Neural cell (in vitro differentiated cells): ENCODE data around the gene KCNAB1. TPM values are rescaled to one million over a fixed set of nuclear protein-coding genes. Genes with fewer than 3 reads are reported as not detected.

ENCODE experiments used
- H2AFZ ChIP-seq: fragments of 200-600, 300-800 bp; sonication (generic), shearing (Covaris generic); 2 replicates; pipeline ENCODE4 v1.6.0; 2014; ENCODE audit warnings: low read depth, mild to moderate bottlenecking, antibody characterized with exemption, low read length, moderate library complexity
- H3F3A ChIP-seq: fragments of 200-600 bp; shearing (Covaris generic); 2 replicates; pipeline ENCODE4 v1.6.1; 2016; ENCODE audit warnings: mild to moderate bottlenecking, moderate library complexity, mixed read lengths, antibody characterized with exemption, low read length; ENCODE audit not compliant: insufficient read depth, poor library complexity, severe bottlenecking
- H3K27ac ChIP-seq: fragments of 200-600, 300-800 bp; sonication (generic), shearing (Covaris generic); 2 replicates; pipeline ENCODE4 v1.5.1; 2014; ENCODE audit warnings: mild to moderate bottlenecking, low read length, moderate library complexity
- H3K27me3 ChIP-seq: fragments of 300-800, 200-600 bp; sonication (generic), shearing (Covaris generic); 2 replicates; pipeline ENCODE4 v1.6.0; 2014; ENCODE audit warnings: mild to moderate bottlenecking, low read depth, low read length, moderate library complexity; ENCODE audit not compliant: insufficient read depth
- H3K36me3 ChIP-seq: fragments of 300-800, 200-600 bp; sonication (generic), shearing (Covaris generic); 2 replicates; pipeline ENCODE4 v1.5.1; 2014; ENCODE audit warnings: mild to moderate bottlenecking, antibody characterized with exemption, low read length, moderate library complexity; ENCODE audit not compliant: insufficient read depth
- H3K4me2 ChIP-seq: fragments of 300-800, 200-600 bp; sonication (generic), shearing (Covaris generic); 2 replicates; pipeline ENCODE4 v1.6.0; 2014; ENCODE audit warnings: mild to moderate bottlenecking, low read length
- H3K4me3 ChIP-seq: fragments of 300-800, 200-600 bp; sonication (generic), shearing (Covaris generic); 2 replicates; pipeline ENCODE4 v1.5.1; 2014; ENCODE audit warnings: mild to moderate bottlenecking, low read length, moderate library complexity
- H3K79me2 ChIP-seq: fragments of 200-600 bp; shearing (Covaris generic); replicated peaks from 2 replicates; pipeline ENCODE4 v1.6.0; 2014; ENCODE audit warnings: mild to moderate bottlenecking, low read length, moderate library complexity; ENCODE audit not compliant: insufficient read depth
- H3K9ac ChIP-seq: fragments of 300-800, 200-600 bp; sonication (generic), shearing (Covaris generic); 2 replicates; pipeline ENCODE4 v1.6.1; 2016; ENCODE audit warnings: mild to moderate bottlenecking, low read length, mixed read lengths
- H3K9me2 ChIP-seq: fragments of 200-600 bp; shearing (Covaris generic); 2 replicates; pipeline ENCODE4 v1.6.1; 2016; ENCODE audit warnings: mild to moderate bottlenecking, low read length, mixed read lengths; ENCODE audit not compliant: insufficient read depth
- H3K9me3 ChIP-seq: fragments of 200-600, 300-800 bp; sonication (generic), shearing (Covaris generic); 2 replicates; pipeline ENCODE4 v1.6.1; 2016; ENCODE audit warnings: mild to moderate bottlenecking, mixed run types, low read length, moderate library complexity, mixed read lengths
- H4K20me1 ChIP-seq: fragments of 200-600 bp; shearing (Covaris generic); 2 replicates; pipeline ENCODE4 v1.6.1; 2016; ENCODE audit warnings: mild to moderate bottlenecking, mixed run types; ENCODE audit not compliant: insufficient read depth
- EP300 ChIP-seq: fragments of 450-650 bp; conservative IDR thresholded peaks from 2 replicates; pipeline ENCODE4 v1.6.1; 2014; ENCODE audit warnings: antibody characterized with exemption, mild to moderate bottlenecking, moderate library complexity; ENCODE audit not compliant: poor library complexity, severe bottlenecking
- EZH2 ChIP-seq: fragments of 200-600, 300-800 bp; shearing (Covaris generic), sonication (generic); IDR thresholded peaks from 2 replicates; pipeline ENCODE4 v1.6.1; 2014; ENCODE audit warnings: antibody characterized with exemption, low read length, borderline replicate concordance, mild to moderate bottlenecking; ENCODE audit not compliant: insufficient read depth, poor library complexity, severe bottlenecking
- MXI1 ChIP-seq: fragments of 450-650 bp; conservative IDR thresholded peaks from 2 replicates; pipeline ENCODE4 v1.6.1; 2014; ENCODE audit warnings: antibody characterized with exemption, mild to moderate bottlenecking; ENCODE audit not compliant: poor library complexity, severe bottlenecking
- POLR2AphosphoS5 ChIP-seq: IDR thresholded peaks from 2 replicates; pipeline ENCODE4 v1.6.1; 2012
- RAD21 ChIP-seq: fragments of 450-650 bp; conservative IDR thresholded peaks from 2 replicates; pipeline ENCODE4 v1.6.1; 2014; ENCODE audit warnings: antibody characterized with exemption, mild to moderate bottlenecking, moderate library complexity
- SMC3 ChIP-seq: fragments of 450-650 bp; conservative IDR thresholded peaks from 2 replicates; pipeline ENCODE4 v1.6.1; 2014; ENCODE audit warnings: antibody characterized with exemption, mild to moderate bottlenecking, moderate library complexity; ENCODE audit not compliant: poor library complexity
- TAF1 ChIP-seq: IDR thresholded peaks from 2 replicates; pipeline ENCODE4 v1.6.1; 2012; ENCODE audit warnings: low read depth
- polyA plus RNA-seq: library from polyadenylated mRNA; depleted of rRNA; stranded (reverse); fragments of >200 nt; gene quantifications from 2 replicates; pipeline ENCODE4 v1.2.3, GENCODE V29; 2014
- TF ChIP-seq, protein P1 (sequence below): fragments of 450-650 bp; IDR thresholded peaks from 2 replicates; pipeline ENCODE4 v1.5.1; 2014; ENCODE audit warnings: antibody characterized with exemption, mild to moderate bottlenecking, moderate library complexity; ENCODE audit not compliant: poor library complexity, severe bottlenecking
- TF ChIP-seq, protein P2 (sequence below): IDR thresholded peaks from 2 replicates; pipeline ENCODE4 v1.6.1; 2012; ENCODE audit warnings: borderline replicate concordance

The KCNAB1 gene
- polyA plus RNA-seq, 1 donor from 2014 or later, result 14.9 TPM

DNA sequence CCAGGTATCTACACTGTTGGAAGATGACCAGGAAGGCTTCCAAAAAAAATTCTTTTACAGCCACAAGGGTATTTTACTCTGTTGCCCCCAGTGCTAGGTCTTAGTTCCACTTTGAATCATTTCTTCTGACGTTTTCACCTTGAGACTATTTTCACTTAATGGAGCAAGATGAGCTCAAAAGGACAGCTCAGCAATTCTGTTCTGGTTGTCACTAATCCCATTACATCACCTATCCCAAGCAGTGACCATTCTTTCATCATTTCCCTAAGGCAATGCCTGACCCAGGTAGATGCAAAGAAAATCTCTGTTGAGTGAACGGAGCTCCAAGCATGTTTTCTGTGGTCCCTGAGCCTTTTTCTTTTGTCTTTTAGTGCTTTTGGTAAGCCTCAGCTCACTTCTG lies 210.0 kb downstream of the KCNAB1 start:
- Histone ChIP-seq H2AFZ (no peak overlapping the region), H3K9me3 (no peaks in the 10 kb centered on the region), H3K79me2 (no peaks in the 10 kb centered on the region), H3K27me3 (no peaks in the 10 kb centered on the region), H4K20me1 (no peaks in the 10 kb centered on the region), H3K27ac (no peak overlapping the region), H3K4me3 (no peak overlapping the region), H3F3A (no peaks in the 10 kb centered on the region), H3K9ac (no peak overlapping the region), H3K36me3 (no peaks in the 10 kb centered on the region), H3K9me2 (no peaks in the 10 kb centered on the region), H3K4me2 (no peak overlapping the region)
- no peak for TF ChIP-seq SMC3
- TF ChIP-seq MXI1, result no peak

DNA sequence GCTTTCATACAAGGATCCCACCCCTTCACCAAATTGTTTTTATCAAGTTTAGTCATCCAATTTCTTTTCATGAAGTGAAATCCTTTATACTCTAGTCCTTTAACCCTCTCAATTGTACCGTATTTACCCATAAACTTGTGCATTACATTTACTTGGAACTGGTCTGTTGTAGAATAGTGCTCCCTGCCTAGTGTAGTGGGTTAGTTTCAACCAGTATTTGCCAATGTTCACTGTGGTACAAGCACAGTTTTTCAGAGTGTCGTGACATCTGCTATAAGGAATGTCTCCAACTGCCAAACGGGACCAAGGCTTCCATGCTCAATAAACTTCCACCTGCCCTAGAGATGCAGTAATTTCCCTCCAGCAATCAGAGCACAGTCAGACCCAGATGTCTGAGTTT lies 211.9 kb downstream of the KCNAB1 start:
- Histone ChIP-seq H4K20me1 (no peaks in the 10 kb centered on the region), H3K9ac (no peak overlapping the region), H3K79me2 (no peaks in the 10 kb centered on the region)

More for the DNA sequence above, 211.9 kb downstream of the KCNAB1 start:
- Histone ChIP-seq H3K27me3 (no peaks in the 10 kb centered on the region), H3K9me3 (no peaks in the 10 kb centered on the region), H3K4me2 (no peak overlapping the region), H3F3A (no peaks in the 10 kb centered on the region), H3K27ac (no peak overlapping the region), H2AFZ (no peak overlapping the region), H3K9me2 (no peaks in the 10 kb centered on the region), H3K36me3 (no peaks in the 10 kb centered on the region), H3K4me3 (no peak overlapping the region)
- no peak for TF ChIP-seq RAD21
- TF ChIP-seq MXI1, result no peak
- no peak for TF ChIP-seq POLR2AphosphoS5
- no peak for TF ChIP-seq EZH2
- TF ChIP-seq SMC3, result no peak
- no peak for TF ChIP-seq EP300
- no peak for TF ChIP-seq TAF1
- TF ChIP-seq, protein P1, sequence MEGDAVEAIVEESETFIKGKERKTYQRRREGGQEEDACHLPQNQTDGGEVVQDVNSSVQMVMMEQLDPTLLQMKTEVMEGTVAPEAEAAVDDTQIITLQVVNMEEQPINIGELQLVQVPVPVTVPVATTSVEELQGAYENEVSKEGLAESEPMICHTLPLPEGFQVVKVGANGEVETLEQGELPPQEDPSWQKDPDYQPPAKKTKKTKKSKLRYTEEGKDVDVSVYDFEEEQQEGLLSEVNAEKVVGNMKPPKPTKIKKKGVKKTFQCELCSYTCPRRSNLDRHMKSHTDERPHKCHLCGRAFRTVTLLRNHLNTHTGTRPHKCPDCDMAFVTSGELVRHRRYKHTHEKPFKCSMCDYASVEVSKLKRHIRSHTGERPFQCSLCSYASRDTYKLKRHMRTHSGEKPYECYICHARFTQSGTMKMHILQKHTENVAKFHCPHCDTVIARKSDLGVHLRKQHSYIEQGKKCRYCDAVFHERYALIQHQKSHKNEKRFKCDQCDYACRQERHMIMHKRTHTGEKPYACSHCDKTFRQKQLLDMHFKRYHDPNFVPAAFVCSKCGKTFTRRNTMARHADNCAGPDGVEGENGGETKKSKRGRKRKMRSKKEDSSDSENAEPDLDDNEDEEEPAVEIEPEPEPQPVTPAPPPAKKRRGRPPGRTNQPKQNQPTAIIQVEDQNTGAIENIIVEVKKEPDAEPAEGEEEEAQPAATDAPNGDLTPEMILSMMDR, result no peak
- TF ChIP-seq, protein P2, sequence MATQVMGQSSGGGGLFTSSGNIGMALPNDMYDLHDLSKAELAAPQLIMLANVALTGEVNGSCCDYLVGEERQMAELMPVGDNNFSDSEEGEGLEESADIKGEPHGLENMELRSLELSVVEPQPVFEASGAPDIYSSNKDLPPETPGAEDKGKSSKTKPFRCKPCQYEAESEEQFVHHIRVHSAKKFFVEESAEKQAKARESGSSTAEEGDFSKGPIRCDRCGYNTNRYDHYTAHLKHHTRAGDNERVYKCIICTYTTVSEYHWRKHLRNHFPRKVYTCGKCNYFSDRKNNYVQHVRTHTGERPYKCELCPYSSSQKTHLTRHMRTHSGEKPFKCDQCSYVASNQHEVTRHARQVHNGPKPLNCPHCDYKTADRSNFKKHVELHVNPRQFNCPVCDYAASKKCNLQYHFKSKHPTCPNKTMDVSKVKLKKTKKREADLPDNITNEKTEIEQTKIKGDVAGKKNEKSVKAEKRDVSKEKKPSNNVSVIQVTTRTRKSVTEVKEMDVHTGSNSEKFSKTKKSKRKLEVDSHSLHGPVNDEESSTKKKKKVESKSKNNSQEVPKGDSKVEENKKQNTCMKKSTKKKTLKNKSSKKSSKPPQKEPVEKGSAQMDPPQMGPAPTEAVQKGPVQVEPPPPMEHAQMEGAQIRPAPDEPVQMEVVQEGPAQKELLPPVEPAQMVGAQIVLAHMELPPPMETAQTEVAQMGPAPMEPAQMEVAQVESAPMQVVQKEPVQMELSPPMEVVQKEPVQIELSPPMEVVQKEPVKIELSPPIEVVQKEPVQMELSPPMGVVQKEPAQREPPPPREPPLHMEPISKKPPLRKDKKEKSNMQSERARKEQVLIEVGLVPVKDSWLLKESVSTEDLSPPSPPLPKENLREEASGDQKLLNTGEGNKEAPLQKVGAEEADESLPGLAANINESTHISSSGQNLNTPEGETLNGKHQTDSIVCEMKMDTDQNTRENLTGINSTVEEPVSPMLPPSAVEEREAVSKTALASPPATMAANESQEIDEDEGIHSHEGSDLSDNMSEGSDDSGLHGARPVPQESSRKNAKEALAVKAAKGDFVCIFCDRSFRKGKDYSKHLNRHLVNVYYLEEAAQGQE, result no peak
